GM19035 (cell line): ENCODE results near the gene BBS12.
A peak's percentile ranks its signal among the peaks of the same experiment; 100 is the strongest.
"Not testable (repeated sequence)": the region's sequence is repeated elsewhere in the genome, so short reads cannot be mapped to it uniquely, and the experiment has no call there.

ENCODE experiments used
- ATAC-seq: cut with Tn5 transposase; IDR thresholded peaks from one replicate; pipeline ENCODE4 v1.9.1; 2021; ENCODE audit not compliant: unreplicated experiment

The BBS12 gene

DNA sequence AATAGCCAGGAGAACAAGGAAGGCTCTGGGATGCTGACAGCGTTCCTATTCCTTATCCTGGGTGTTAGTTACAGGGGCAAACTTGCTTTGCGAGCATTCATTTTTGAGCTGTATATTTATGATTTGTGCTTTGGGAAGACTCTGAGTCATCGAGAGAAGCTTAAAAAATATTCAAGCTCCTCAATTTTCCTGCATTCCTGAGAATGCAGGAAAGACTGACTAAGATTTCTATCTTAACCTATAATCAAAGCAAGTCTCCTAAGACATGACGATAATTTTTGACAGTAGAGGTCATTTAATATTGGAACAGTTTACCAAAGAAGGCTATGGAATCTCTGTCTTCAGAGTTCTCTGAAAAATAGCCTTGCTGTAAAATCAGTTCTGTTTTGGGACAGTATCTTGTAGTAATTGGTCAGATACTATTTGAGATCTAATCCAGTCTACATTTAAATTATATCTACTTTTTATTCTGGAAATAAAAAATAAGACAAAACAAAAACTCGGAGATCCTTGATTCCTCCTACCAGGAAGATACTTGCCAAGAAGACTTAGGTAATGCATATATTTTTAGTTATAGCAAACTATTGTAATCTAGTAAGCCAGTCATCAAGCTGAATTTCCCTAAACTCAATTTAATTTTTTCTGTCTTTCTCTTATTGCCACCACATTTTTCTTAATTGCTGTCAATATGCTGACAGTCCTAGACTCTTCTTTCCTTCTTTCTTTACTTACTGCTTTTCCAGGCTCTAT, 31.7 kb downstream of the BBS12 start:
- ATAC-seq: no peak

DNA sequence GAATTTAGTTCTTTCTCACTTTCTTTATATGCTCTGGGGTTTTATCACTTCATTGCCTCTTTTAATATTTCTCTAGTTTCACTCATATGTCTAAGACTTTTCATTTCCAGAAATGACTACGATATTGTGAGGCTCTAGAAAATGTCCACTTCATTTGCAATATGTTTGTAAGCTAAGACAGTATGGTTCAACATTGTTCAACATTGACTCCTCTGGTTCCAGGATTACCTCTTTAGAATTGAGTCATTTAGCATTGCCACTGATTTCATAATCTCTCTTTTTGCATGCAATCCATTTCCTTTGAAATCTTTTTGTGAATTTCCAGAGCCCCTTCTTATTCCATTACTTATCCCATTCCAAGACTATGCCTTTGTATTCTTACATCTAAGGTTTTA, 32.3 kb downstream of the BBS12 start:
- peak; percentile 70 for ATAC-seq

DNA sequence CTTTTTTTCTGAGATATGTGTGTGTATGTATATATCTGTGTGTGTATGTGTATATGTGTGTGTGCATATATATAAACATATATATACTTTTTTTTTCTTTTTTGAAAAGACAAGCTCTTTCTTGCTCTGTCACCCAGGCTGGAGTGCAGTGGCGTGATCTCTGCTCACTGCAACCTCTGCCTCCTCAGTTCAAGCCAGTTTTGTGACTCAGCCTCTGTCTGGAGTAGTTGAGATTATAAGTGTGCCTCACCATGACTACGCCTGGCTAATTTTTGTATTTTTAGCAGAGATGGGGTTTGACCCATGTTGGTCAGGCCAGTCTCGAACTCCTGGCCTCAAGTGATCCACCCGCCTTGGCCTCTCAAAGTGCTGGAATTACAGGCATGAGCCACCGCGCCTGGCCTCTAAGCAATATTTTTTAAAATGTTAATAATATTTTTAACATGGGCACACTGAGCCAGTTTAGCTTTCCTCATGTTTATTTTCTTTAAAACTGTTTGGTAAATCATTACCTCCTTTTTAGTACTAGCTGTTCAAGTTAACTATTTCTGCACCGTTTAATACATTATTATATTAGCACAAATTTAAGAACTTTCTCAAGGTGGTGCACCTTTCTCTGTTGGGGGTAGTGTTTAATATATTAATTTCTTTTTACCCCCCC, 33.3 kb downstream of the BBS12 start:
- ATAC-seq: no peak

DNA sequence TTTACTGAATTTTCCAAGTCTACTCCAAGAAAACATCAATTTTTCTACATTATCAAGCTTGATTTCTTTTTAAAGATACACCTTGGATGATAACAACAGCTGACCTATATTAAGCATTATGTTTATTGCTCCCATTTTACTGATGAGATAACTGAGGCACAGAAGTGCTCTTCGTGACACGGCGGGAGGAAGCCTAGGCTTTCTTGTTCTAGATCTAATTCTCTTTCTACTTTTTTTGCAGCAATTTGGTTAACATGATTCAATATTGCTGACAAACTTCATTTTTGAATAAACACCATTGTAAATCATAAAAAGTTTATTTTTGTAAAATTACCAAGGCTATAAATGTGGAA, 33.8 kb downstream of the BBS12 start:
- ATAC-seq: no peak

DNA sequence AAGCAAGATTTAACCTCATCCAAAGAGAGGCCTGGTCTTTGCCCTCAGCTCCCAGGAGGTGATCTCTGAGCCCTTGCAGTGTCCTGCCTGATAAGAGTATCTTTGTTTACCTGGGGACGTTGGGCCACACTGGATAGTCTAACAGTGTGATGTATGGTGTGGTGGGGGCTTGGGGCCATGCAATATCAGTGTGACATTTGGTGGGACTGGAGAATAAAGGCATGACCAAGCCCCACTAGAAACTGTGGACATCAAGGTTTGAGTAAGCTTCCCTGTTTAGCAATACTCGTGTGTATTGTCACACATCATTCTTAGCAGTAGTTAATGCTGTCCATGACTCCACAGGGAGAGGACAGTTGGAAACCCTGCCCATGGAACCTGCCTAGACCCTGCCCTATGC, 34.4 kb downstream of the BBS12 start:
- no peak for ATAC-seq

DNA sequence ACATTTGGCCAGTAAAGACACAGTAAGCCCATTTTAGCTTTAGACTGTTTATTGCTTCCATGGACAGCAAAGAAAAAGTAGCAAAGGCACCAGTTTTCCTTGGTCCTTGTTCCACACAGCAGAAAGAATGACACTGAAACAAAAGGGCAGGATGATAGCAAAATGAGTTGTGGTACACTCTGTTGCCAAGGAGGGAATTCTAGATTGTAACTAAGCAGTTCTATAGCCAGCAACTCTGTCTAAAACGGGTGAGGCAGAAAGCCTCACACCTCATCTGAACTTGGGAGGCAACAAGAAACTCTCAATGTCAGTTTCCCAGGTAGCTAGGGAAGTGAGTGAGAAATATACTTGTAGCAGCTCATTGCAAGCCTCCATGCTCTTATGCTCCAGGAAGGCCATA, 39.2 kb downstream of the BBS12 start:
- no peak for ATAC-seq

DNA sequence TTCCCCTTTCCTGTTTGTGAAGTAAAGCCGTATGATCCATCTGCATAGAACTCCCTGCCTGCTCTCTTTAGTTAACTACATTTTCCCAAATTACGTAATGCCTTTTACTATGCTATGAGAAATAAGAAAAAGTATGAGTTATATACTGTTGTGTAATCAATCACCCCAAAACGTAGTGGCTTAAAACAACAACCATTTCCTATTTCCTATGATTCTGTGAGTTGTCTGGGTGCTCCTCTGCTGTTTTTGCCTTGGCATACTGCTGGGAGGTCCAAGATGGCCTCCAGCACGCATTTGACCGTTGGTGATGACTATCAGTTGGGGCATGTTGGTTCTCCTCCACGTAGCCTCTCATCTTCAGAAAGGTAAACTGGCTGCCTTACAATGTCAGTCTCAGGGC, 39.8 kb downstream of the BBS12 start:
- no peak for ATAC-seq

DNA sequence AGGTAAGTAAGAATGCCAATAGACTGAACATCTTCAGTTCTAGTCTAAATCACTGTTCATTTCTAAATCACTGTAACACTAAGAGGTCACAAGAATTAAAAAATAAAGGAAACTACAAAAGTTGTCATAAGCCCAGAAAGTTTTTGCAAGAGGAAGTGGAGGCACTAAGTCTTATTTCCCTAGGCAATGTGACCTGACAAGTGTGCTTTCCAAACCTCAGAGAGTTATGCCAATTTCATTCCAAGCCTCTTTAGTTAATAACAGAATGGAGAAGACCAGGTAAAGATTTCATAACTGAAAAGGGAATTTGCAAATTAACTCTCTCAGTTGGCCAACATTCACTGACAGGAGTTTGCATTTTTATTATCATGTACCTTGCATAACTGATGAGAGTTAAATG, 40.5 kb downstream of the BBS12 start:
- no peak for ATAC-seq

DNA sequence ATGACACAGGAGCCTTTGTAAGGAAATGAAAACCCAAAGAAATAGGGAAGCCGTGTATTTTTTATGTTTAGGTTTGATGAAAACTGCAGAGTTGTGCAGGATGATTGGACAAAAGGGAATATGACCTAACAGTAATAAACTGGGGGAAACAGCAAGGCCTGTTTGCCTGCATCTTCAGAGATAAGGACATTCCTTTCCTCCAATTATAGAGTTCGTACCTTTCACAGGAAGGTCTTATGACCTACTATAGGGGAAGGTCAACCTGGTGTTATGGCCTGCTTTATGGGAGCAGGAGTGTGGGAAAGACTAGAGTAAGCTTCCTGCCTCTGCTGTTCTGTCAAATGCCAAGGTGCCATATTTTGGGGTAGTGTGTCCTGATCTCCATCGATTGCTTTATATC, 42.5 kb downstream of the BBS12 start:
- ATAC-seq: no peak

DNA sequence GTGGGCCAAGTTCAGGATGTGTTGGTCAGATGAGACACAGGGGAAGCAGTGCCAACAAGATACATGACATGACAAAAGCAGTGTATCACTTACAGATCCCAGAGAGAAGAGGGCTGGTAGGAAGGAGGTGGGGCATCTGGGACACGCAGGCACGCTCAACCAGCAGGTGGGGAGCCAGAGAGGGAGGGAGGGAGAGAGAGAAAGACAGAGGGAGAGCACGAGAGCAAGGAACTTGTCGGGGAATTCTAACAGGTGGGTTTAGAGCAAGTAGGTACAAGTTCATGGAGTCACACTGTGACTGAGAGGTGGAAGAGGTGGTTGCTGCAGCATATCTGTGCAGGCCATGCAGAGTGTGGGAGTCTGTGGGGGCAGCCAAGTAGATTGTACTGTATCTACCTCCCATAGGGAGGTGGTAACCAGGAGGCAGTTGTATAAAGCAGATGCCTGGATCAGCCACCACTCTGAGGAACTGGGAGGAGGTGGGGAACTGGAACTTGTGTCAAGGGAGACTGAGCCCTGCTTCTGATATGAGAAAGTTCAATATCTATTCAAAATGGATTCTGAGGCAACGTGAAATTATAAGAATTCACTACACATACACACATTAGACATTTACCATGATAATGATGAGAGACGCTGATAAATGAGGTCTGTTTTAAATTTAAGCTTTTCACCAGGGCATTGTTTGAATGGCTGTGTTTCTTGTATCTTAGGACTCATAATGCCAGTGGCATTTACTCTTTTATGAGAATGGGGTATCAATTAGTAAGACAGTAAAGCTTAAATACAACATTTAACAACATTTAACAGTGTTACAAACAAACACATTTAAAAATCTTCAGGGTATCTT, 43.7 kb downstream of the BBS12 start:
- ATAC-seq: no peak

DNA sequence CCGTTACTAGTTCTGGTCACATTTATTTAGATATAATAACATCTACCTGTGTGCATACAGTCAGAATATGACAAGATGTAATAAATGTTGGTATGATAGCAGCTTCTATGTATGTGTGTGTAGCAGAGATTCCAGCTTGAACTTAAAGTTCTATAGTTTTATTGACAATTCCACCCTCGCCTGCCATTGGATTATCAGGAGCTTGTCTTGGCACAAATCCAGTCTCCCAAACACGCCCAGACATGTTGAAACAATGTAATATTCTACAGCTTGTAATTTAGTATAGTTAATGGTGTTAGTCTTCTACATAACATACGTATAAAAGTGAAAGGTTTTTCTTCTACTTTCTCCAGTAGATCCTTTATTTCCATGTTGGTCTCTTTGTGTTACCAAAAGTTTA, 44.4 kb downstream of the BBS12 start:
- ATAC-seq: no peak

DNA sequence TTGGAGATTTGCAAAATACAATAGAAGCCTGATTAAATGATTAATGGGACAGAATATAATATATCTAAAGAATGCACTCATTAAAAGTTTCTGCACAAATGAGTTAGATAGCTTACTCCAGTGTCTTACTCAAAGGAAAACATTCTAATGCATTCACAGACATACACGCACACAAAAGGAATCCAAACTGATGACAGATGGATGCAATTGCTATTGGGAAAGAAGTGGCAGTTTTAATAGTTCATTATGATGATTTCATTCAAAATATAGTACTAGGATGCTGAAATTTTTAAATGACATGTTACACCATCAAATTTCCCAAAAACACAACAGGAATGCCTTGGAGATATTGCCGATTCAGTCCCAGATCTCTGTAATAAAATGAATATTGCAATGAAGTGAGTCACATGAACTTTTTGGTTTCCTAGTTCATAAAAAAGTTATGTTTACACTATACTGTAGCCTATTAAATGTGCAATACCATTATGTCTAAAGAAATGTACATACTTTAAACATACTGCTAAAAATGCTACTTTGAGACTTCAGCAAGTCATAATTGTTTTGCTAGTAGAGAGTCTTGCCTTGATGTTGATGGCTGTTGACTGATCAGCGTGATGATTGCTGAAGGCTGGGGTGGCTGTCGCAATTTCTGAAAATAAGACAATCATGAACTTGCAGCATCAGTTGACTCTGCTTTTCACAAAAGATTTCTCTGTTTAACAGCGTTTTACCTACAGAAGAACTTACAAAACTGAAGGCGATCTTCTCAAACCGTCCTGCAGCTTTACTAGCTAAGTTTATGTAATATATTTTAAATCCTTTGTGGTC, 45.6 kb downstream of the BBS12 start:
- no peak for ATAC-seq

DNA sequence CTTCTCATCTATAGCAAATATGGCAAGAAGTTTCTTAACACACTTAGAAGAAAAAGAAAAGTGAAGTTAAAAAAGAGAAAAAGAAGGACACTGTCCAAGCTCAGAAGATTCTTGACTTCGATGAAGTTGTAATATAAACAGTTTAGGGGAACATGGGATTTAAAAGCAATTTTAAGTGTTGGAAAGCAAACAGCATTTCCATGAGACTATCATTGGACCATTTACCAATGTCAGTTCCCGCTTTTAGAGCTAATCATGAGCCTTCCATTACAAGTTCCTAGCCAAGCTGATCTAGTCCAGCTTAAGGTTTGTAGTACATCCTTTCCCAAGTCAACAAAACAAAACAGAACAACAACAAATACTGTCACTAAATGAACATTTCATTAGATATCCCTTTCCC, 49.0 kb downstream of the BBS12 start:
- ATAC-seq: no peak

DNA sequence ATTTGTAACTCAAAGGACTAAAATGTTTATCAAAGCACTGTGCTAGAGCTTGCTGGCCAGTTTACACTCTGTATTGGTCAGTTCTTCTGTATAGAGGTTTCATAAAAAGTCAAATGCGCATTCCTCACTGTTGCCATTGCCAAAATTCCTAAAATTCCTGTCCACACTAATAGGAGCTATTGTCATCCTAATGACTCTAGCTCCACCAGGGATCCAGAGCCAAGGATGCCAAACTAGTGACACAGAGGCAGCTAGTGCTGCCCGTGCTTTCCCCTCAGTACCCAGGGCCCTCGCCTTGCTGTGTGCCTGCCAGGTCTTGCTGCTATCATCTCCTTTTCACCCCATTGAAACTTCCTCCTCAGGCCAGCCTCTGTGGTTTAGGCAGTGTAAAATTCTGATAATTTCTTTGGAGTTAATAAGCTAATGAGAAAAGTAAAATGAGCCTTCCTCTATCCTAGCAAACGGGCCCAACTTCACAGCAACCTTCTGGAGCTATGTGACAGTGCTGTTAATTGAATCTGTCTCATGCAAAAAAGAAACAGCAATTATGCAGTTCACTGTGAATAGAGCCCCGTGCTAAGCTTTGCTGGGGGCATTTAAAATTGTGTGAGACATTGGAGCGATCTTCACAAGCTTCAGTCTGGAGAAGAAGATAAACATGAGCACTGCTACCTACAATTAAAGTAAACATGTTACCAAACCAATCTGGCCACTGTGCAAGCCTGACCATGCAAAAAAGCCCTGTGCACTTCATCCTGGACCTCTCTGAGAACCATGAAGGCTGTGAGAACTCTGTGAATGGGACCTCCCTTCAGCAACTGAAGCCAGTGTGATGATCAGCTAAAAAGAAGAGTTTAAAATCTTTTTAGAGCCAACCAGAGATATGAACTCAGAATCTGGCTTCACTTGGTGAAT, 51.1 kb downstream of the BBS12 start:
- ATAC-seq: no peak

DNA sequence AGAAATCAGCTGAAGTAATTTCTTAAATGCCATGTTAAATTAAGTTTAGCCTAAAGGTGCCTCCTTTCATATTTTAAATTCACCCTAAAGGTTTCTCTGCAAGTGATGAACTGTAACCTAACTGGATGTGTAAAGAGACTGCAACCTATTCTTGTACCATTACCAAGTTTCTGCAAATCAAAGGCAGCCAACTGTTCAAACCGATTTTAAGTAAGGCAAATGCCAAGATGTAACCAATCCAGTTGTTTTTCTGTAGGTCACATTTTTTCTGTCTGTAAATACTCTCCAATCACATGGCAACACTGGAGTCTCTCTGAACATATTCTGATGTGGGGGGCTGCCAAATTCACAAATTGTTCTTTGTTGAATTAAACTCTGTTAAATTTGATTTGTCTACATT, 51.8 kb downstream of the BBS12 start:
- no peak for ATAC-seq

DNA sequence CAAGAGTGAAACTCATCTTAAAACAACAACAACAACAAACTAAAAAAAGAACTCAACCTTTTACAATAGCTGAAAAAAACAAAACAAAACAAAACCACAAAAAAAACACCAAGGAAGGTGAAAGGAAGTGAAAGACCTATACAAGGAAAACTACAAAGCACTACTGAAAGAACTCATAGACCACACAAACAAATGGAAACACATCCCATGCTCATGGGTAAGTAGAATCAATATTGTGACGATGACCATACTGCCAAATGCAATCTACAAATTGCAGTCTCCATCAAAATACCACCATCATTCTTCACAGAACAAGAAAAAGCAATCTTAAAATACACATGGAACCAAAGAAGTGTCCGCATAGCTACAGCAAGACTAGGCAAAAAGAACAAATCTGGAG, 52.6 kb downstream of the BBS12 start:
- no peak for ATAC-seq

DNA sequence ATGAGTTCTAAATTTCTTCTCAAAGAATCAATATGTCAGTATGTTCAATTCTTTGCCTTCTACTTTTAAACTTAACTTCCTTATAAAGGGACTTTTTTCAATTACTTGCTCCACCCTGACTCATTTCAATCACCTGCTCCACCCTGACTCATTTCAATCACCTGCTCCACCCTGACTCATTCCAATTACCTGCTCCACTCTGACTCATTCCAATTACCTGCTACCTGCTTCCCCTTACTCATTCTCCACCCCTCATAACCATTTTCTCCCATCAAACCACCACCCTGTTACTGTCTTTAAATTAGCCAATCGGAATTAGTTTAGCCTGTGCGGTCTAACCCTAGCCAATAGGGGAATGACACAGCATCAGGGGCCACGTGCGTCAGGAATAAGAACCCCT, 53.8 kb downstream of the BBS12 start:
- ATAC-seq: not testable (repeated sequence)

DNA sequence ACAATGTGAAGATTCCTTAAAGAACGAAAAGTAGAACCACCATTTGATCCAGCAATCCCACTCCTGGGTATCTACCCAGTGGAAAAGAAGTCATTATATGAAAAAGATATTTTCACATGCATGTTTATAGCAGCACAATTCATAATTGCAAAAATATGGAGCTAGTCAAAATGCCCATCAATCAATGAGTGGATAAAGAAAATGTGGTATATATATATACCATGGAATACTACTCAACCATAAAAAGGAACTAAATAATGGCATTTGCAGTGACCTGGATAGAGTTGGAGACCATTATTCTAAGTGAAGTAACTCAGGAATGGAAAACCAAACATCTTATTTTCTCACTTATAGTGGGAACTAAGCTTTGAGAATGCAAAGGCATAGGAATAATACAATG, 54.4 kb downstream of the BBS12 start:
- not testable (repeated sequence) for ATAC-seq

DNA sequence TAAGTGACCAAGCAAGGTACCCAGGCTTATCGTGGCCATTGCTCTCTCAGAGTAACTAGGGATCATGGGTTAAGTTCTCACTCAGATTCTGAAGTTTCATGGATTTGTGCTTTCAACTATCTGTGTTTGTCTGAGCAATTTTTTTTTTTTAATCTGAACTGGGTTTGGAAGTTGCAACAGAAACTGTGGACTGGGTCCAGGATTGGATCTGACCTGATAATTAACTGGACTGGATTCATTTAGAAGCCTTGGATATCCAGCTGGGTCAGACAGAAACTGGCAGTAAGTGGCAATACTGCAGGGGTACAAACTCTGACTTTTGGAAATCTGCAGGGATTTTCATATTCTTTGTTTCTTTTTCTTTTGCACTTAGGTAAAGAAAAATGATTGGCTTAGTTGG, 55.4 kb downstream of the BBS12 start:
- ATAC-seq: no peak

DNA sequence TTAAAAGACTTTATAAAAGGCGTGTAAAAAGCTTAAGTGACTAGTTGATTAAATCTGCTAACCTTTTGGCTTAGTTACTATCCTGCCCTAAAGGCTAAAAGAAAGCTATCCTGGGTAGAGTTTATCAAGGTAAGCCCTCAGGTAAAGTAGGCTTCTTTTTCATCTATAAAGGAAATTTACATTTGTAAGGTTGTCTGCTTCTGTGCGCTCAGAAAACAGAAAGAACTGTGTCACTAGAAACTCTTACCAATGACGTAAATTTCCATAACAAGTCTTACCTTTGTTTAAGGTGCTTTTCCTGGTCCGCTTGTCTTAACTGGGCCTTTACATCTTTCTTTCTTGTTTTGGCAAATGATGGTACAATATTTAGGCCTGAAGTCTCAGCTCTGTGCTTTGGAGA, 56.4 kb downstream of the BBS12 start:
- ATAC-seq: no peak
